GM19455 (cell line): ENCODE results near the gene SOX18.
"Not testable (repeated sequence)": the region's sequence is repeated elsewhere in the genome, so short reads cannot be mapped to it uniquely, and the experiment has no call there.

Source experiments
- ATAC-seq: cut with Tn5 transposase; IDR thresholded peaks from one replicate; pipeline ENCODE4 v1.9.1; 2021; ENCODE audit not compliant: unreplicated experiment

The SOX18 gene

GRCh38 chr20:64049060-64049877, at the start of gene SOX18:
Gene SOX18 (minus strand): TSS chr20:64049639. CDS start chr20:64049516, 123 bp downstream.
- no peak for ATAC-seq

DNA sequence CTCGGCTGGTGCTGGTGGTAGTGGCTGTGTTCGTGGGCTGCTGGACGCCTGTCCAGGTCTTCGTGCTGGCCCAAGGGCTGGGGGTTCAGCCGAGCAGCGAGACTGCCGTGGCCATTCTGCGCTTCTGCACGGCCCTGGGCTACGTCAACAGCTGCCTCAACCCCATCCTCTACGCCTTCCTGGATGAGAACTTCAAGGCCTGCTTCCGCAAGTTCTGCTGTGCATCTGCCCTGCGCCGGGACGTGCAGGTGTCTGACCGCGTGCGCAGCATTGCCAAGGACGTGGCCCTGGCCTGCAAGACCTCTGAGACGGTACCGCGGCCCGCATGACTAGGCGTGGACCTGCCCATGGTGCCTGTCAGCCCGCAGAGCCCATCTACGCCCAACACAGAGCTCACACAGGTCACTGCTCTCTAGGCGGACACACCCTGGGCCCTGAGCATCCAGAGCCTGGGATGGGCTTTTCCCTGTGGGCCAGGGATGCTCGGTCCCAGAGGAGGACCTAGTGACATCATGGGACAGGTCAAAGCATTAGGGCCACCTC, 49.1 kb upstream of the SOX18 start:
- ATAC-seq: no peak

DNA sequence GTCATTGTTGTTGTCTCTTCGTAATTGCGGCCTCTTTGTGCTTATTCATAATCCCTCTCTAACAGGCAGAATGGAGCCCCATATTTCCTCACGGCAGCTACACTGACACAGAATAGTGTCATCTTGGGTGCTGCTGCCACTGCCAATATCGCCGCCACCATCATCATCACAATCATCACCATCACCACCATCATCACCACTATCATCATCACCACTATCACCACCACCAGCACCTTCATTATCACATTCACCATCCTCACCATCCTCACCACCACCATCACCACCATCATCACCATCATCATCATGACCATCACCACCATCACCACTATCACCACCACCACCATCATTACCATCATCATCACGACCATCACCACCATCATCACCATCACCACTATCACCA, 47.1 kb upstream of the SOX18 start:
- no peak for ATAC-seq

GRCh38 chr20:64095927-64096326, 46.5 kb upstream of the SOX18 start:
- no peak for ATAC-seq

DNA sequence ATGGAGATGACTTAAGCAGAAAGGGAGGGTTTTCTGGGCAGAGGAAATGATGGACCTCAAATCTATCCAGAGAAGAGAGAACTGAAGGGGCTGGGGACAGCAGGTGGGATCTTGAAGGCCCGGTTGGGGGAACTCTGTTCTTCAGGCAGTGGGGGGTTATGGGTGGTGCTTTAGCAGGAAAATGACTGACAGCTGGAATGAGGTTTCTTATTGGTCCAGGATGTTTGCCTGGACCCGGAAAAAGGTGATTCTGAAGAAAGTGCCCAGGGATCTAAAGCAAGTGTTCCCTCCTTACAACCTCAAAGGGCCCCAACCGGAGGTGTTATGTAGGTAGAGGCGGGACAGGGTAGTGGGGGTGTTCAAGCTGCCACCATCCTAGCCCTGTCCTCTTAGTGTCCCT, 46.0 kb upstream of the SOX18 start:
- ATAC-seq: no peak

DNA sequence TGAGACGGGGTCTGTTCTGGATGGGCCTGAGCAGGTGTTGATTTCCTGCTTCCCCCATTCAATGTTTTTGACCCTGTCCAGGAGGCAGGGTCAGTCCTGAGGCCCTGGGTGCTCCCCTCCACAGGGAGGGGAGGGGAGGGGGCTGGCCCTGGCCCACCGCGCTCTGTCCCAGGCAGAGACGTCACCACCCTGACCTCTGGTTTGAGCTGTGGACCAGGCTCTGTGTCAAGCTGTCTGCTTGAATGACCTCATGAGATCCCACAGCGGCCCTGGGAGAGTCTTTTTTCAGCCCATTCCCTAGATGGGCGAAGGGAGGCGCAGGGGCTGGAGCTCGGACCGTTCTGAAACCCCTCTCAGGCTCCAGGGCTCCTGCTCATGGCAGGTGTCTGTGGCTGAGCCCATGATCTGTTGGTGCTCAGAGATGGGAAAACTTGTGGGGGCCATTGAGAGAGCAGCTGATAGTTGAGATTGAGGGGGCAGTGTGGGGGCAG, 43.6 kb upstream of the SOX18 start:
- ATAC-seq: no peak

DNA sequence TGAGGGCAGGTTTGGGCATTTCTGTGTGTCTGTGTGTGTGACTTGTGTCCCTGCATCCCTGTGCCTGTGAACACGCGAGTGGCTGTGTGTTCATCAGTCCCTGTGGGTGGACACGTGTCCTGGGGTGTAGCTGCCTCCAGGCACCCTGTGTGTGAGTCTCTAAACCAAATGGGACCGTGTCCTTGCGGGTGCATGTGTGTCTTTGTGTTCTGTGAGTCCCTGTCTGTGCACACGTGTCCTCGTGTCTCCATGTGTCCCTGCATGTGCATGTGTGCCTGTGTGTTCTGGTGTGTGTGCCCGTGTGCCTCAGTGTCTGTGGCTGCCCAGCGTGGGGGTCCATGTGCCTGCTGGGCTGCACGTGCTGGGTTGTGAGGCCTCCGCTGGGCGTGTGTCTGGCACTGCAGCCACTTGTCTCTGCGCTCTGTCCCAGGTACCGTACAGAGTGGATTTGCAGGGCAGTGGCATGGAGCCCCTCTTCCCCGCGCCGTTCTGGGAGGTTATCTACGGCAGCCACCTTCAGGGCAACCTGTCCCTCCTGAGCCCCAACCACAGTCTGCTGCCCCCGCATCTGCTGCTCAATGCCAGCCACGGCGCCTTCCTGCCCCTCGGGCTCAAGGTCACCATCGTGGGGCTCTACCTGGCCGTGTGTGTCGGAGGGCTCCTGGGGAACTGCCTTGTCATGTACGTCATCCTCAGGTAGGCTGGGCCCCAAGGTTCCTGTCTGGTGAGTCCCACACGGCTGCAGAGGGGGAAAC, 43.0 kb upstream of the SOX18 start:
- no peak for ATAC-seq

DNA sequence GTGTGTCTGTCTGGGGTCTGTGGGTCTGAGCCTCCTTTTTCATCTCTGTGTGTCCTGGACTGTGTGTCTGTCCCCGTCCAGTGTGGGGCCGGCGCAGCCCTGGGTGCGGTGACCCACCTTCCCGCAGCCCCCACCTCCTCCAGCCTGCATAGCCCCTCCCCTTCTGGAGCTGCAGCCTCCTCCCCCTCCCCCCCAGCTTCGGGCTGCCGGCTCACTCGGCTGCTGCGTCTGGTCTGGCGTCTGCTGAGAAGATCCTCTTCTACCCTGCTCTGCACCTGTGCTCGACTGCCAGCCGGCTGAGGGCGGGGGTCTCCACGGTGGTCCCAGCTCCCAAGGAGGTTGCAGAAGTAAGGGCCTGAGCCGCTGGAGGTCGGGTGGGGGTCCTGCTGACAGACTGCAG, 42.3 kb upstream of the SOX18 start:
- no peak for ATAC-seq

- ATAC-seq: no peak
Measured at GRCh38 chr20:64091340-64091739, 41.9 kb upstream of the SOX18 start.

DNA sequence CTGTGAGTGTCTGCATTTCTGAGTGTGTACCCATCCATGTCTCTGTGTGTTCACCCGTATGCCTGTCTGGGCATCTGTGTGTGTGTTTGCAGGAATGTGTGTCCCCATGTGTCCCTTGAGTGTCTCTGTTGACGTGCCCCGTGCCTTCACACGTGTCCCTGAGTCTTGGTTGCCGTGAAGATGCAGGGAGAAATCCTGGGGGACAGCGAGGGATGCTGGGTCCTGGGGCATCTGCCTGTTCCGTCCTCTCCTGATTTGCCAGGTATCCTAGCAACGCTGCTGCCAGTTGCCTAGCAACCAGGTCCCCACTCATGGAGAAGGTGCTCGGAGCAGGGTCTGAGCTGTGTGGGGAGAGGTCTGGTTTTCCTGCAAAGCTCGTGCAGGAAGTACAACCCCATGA, 40.7 kb upstream of the SOX18 start:
- no peak for ATAC-seq

GRCh38 chr20:64088586-64088985, 39.1 kb upstream of the SOX18 start:
- not testable (repeated sequence) for ATAC-seq

GRCh38 chr20:64087226-64087825, 37.9 kb upstream of the SOX18 start:
- ATAC-seq: not testable (repeated sequence)

GRCh38 chr20:64086801-64087200, 37.4 kb upstream of the SOX18 start:
- no peak for ATAC-seq

GRCh38 chr20:64084685-64085152, 35.3 kb upstream of the SOX18 start:
- no peak for ATAC-seq

- no peak for ATAC-seq
Measured at GRCh38 chr20:64083804-64084684, 34.6 kb upstream of the SOX18 start, which contains the start of gene LKAAEAR1. Gene LKAAEAR1 (minus strand): TSS chr20:64084398. CDS start chr20:64084219, 179 bp downstream.

- no peak for ATAC-seq
Measured at GRCh38 chr20:64083378-64083803, 34.0 kb upstream of the SOX18 start.

- ATAC-seq: no peak
Measured at GRCh38 chr20:64082820-64083377, 33.5 kb upstream of the SOX18 start.

DNA sequence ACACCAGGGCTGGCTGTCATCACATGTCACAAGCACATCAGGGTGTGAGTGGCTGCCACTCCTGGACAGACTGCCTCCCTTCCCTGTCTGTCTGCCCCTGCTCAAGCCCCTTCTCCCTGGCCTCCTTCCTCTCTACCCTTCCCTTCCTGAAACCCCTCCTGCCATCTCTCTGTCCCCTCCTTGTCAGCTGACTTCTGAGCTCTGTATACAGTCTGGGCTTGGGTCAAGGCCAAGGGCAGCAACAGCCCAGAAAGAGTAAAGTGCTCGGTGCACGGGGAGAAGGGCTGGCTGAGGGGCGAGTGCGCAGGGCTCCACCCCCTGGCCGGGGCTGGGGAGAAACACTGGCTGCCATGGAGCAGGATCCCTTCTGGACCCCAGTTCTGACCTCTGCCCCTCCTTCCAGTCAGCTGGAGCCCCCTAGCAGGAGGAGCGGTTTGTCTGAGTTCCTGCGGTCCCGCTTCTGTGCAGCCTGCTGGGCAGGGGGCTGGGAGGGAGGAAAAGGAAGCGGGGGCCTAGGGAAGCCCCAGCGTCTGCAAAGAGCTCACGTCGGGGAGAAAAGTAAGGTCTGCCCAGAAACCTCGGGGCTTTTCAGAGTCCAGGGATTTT, 32.8 kb upstream of the SOX18 start:
- ATAC-seq: no peak

- no peak for ATAC-seq
Measured at GRCh38 chr20:64081624-64081964, 32.2 kb upstream of the SOX18 start.
